BE2C (cell line): ENCODE data around the gene BICD1.

ENCODE experiments used
- DNase-seq: peaks from one replicate; pipeline ENCODE4 v3.0.0-alpha.2; 2020
- H3K27me3 ChIP-seq: fragments of 250-450 bp; sonication (Bioruptor Pico); 2 replicates; pipeline ENCODE4 v1.5.1; 2020; ENCODE audit warnings: mild to moderate bottlenecking
- H3K36me3 ChIP-seq: fragments of 250-450 bp; sonication (Bioruptor Pico); 2 replicates; pipeline ENCODE4 v1.5.1; 2020; ENCODE audit warnings: mild to moderate bottlenecking
- H3K4me1 ChIP-seq: fragments of 250-450 bp; sonication (Bioruptor Pico); 2 replicates; pipeline ENCODE4 v1.5.1; 2020
- H3K4me3 ChIP-seq: 2 replicates; pipeline ENCODE4 v1.5.1; 2011; ENCODE audit warnings: low read depth, low read length
- H3K9me3 ChIP-seq: fragments of 250-450 bp; sonication (Bioruptor Pico); 2 replicates; pipeline ENCODE4 v1.5.1; 2020
- CTCF ChIP-seq: IDR thresholded peaks from 2 replicates; pipeline ENCODE4 v1.5.1; 2012; ENCODE audit warnings: mild to moderate bottlenecking, low read depth, low read length

The BICD1 gene

GRCh38 chr12:32124637-32125036 lies 18.0 kb downstream of the BICD1 start:
- TF ChIP-seq CTCF, result no peak
- no peaks in the 10 kb centered on the region for H3K27me3 ChIP-seq
- H3K36me3 ChIP-seq, result peaks cover 3% of the 10 kb centered on the region
- H3K4me1 ChIP-seq, result peaks cover 5% of the 10 kb centered on the region
- H3K9me3 ChIP-seq, result no peaks in the 10 kb centered on the region
- no peak overlapping the region for H3K4me3 ChIP-seq
- no peak for DNase-seq

- Histone ChIP-seq H3K27me3 (no peaks in the 10 kb centered on the region), H3K36me3 (peaks cover 3% of the 10 kb centered on the region), H3K4me1 (no peaks in the 10 kb centered on the region), H3K9me3 (no peaks in the 10 kb centered on the region), H3K4me3 (no peak overlapping the region)
- TF ChIP-seq CTCF, result no peak
- DNase-seq, result no peak
These were observed 18.9 kb downstream of the BICD1 start for GRCh38 chr12:32125455-32126084.

DNA sequence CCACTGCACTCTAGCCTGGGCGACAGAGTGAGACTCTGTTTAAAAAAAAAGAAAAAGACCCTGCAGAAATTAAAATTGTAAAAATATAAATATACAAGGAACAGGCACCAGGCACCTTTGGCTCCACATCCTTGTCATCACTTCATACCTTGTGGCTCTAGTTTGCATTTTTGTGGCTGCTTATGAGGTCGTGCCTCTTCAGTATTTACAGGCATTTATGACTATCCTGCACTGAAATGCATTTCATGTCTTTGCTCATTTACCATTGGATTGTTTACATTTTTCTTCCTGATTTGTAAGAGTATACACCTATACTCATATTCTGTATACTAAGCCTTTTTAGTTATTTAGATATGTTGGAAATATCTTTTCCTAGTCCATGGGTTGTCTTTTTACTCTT lies 20.1 kb downstream of the BICD1 start:
- Histone ChIP-seq H3K27me3 (no peaks in the 10 kb centered on the region), H3K4me3 (no peak overlapping the region), H3K4me1 (no peaks in the 10 kb centered on the region; the same call in 1 of the 2 replicates), H3K36me3 (no peaks in the 10 kb centered on the region; the same call in none of the 2 replicates), H3K9me3 (no peaks in the 10 kb centered on the region; the same call in 1 of the 2 replicates)
- no peak for TF ChIP-seq CTCF
- DNase-seq, result no peak

DNA sequence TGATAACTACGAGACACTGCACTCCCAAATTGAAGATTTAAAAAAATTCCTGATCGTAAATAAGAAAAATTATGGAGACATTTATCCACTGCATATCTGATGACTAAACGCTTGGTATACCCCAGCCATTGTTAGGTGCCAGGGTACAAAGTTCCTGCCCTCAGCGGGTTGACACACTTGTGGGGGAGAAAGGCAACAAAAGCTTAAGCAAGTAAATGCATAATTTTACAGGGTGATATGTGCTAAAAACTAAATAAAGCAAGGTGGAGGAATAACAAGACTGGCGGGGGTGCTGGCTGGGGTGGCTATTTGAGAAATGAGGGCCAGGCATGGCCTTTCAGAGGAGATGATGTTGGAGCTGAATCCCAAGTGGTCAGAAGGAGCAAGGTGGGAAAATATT lies 25.0 kb downstream of the BICD1 start:
- DNase-seq, result no peak
- Histone ChIP-seq H3K36me3 (no peaks in the 10 kb centered on the region; the same call in none of the 2 replicates), H3K9me3 (no peaks in the 10 kb centered on the region; the same call in 1 of the 2 replicates), H3K27me3 (no peaks in the 10 kb centered on the region), H3K4me3 (no peak overlapping the region), H3K4me1 (peaks cover 22% of the 10 kb centered on the region)
- no peak for TF ChIP-seq CTCF

DNA sequence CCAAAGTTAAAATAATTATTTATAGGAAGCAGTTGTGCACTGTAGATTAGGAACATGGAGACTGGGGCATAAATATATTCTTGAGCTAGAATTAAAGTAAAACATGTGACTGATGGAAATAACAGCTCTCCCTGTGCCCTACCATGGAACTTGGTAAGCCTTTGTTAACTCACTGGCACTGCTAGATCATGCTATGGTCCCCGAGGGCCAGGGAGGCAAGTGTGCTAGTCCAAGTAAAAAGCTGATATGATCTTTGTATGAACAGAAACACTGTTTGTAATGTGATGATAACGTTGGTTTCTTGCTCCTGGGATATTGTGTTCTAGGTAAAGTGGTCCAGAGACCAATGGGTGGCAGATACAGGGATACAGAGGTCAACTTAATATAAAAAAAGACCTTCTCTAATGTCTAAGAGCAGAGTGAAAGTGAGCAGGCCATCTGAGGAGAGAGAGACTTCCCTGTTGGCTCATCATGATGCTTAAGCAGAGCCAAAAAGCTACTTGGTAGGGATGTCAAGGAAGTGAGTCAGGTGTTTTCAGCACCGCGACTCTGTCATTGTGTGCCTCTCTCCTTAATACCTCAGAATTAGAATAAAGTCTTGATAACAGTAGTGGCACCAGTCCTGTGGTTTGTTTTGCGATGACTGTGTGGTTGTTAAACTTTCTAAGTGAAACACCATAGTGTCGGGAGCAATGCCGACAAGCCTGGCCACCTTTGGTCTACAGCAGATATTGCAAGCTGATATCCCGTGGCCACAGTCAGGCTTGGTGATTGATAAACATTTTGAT lies 27.6 kb downstream of the BICD1 start:
- Histone ChIP-seq H3K4me3 (no peak overlapping the region), H3K36me3 (no peaks in the 10 kb centered on the region; the same call in none of the 2 replicates), H3K4me1 (peaks cover 34% of the 10 kb centered on the region), H3K9me3 (no peaks in the 10 kb centered on the region; the same call in 1 of the 2 replicates), H3K27me3 (no peaks in the 10 kb centered on the region)
- DNase-seq, result peak; percentile 71
- TF ChIP-seq CTCF, result peak; percentile 35

DNA sequence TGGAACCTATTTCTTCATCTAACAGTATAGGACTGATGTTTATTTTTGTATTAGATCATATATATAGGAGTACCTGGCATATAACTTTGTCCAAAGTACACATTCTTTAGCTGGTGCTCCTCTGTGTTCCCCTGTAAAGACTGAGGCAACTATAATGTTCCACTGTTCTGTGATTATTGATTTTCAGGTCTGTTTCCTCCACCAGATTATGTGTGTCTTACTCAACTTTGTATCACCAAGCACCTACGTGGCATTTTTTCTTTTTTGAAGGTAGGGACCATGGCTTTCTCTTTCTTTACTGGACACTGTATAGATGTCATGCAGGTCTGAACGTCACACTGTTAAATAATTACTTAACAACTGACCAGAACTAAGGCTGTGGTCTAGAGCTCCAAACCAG lies 29.3 kb downstream of the BICD1 start:
- Histone ChIP-seq H3K36me3 (no peaks in the 10 kb centered on the region; the same call in none of the 2 replicates), H3K9me3 (no peaks in the 10 kb centered on the region; the same call in 1 of the 2 replicates), H3K27me3 (no peaks in the 10 kb centered on the region), H3K4me1 (peaks cover 34% of the 10 kb centered on the region), H3K4me3 (no peak overlapping the region)
- TF ChIP-seq CTCF, result no peak
- no peak for DNase-seq
